Measurements from ENCODE around the gene SEL1L3.

SEL1L3 gene

DNA sequence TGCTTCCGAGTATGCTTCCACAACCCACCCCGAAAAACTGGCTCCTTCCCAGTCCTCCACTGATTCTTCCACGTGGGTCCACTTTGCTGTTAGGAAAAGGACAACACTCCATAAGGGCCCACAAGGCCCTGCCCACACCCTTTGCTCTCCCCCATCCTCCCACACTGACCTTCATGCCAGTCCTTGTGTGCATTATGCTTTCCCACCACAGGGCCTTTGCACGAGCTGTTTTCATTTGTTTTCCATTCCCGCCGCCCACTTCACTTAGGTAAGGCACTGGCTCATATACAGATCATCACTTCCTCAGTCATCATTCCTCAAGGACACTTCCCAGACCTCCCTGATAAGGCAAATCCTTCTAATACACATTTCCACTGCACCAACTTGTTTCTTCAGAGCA is 16.8 kb upstream of the SEL1L3 start:
- H3K4me3 ChIP-seq (replicated peaks; ENCODE audit: low read depth, low read length) = no peak overlapping the region
- no peak for DNase-seq (ENCODE audit: extremely low read depth, low read depth)
- no peak for TF ChIP-seq CTCF (IDR thresholded peaks at IDR 0.05; ENCODE audit: low read depth, low read length, missing control alignments)

- DNase-seq (ENCODE audit: extremely low read depth, low read depth) = no peak
- TF ChIP-seq CTCF (IDR thresholded peaks at IDR 0.05; ENCODE audit: low read depth, low read length, missing control alignments) = no peak
- H3K4me3 ChIP-seq (replicated peaks; ENCODE audit: low read depth, low read length) = no peak overlapping the region
These were observed 16.4 kb upstream of the SEL1L3 start for GRCh38 chr4:25879091-25879584.

GRCh38 chr4:25878676-25879075 is 15.9 kb upstream of the SEL1L3 start:
- no peak overlapping the region for H3K4me3 ChIP-seq (replicated peaks; ENCODE audit: low read depth, low read length)
- TF ChIP-seq CTCF (IDR thresholded peaks at IDR 0.05; ENCODE audit: low read depth, low read length, missing control alignments) = no peak

DNA sequence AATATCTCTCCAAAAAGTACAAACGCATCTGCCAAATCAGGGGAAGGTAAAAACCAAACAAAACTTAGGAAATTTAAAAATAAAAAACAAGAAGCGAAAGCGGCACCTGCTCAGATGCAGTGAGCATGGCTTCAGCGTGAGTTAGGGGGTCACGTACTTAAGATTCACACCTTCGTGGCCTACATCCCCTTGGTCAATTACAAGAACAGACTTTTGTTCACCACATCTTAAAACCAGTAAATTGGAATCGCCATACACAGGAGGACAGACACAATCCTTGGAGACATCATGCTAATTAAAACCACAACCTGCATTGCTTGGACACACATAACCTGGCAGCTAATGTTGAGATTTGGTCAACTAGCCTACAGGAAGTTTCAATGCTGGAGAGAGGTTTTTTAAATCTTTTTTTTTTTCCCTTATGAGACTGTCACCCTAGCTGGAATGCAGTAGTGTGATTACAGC is 12.5 kb upstream of the SEL1L3 start:
- no peak for TF ChIP-seq CTCF (IDR thresholded peaks at IDR 0.05; ENCODE audit: low read depth, low read length, missing control alignments)
- H3K4me3 ChIP-seq (replicated peaks; ENCODE audit: low read depth, low read length) = no peak overlapping the region
- no peak for DNase-seq (ENCODE audit: extremely low read depth, low read depth)

More at GRCh38 chr4:25878676-25879075, 15.9 kb upstream of the SEL1L3 start:
- DNase-seq (ENCODE audit: extremely low read depth, low read depth) = no peak

- DNase-seq (ENCODE audit: extremely low read depth, low read depth) = no peak
- H3K4me3 ChIP-seq (replicated peaks; ENCODE audit: low read depth, low read length) = no peak overlapping the region
- TF ChIP-seq CTCF (IDR thresholded peaks at IDR 0.05; ENCODE audit: low read depth, low read length, missing control alignments) = no peak
These were observed 11.9 kb upstream of the SEL1L3 start for GRCh38 chr4:25874655-25875054.

GRCh38 chr4:25873632-25874129 is 10.9 kb upstream of the SEL1L3 start:
- TF ChIP-seq CTCF (IDR thresholded peaks at IDR 0.05; ENCODE audit: low read depth, low read length, missing control alignments) = no peak
- no peak for DNase-seq (ENCODE audit: extremely low read depth, low read depth)
- no peak overlapping the region for H3K4me3 ChIP-seq (replicated peaks; ENCODE audit: low read depth, low read length)
